CD4-positive, alpha-beta T cell (primary cell): ENCODE results near the gene MYO3B. TPM values are rescaled to one million over a fixed set of nuclear protein-coding genes. Genes with fewer than 3 reads are reported as not detected.

Experiments used
- ATAC-seq: fragments of 200-7000 bp; cut with Tn5 transposase; one replicate; pipeline ENCODE4 v1.10.0; 2022; ENCODE audit warnings: mild to moderate bottlenecking; ENCODE audit not compliant: poor library complexity
- CTCF ChIA-PET: fragments of 350-600 bp; sonication (Branson Sonifier 250); formaldehyde crosslinking; loops from one replicate; lab custom pipeline; 2021; ENCODE audit warnings: antibody characterized with exemption, inconsistent platforms; lab: Charles Lee
- POLR2A ChIA-PET: fragments of 350-600 bp; sonication (Branson Sonifier 250); formaldehyde crosslinking; loops from one replicate; lab custom pipeline; 2021; ENCODE audit warnings: antibody characterized with exemption, inconsistent platforms; lab: Charles Lee
- DNase-seq, 14 experiments: peaks; one replicate each; pipeline ENCODE4 v3.0.0-alpha.2; 2013 to 2020; ENCODE audit warnings: mixed read lengths in 2 of 14
- H3K27ac ChIP-seq, 2 donors: one replicate each; pipeline versions ENCODE4 v1.5.1 to v1.7.0; 2013; ENCODE audit warnings: low read length in 2 of 2, low read depth in 1 of 2, mild to moderate bottlenecking in 1 of 2
- H3K27me3 ChIP-seq, 2 experiments: 1 replicate in 1 of 2; 2 replicates in 1 of 2; pipeline versions ENCODE4 v1.6.1 to v1.7.0; 2013; ENCODE audit warnings: low read length in 2 of 2, control low read depth in 1 of 2, mild to moderate bottlenecking in 1 of 2, moderate library complexity in 1 of 2; ENCODE audit not compliant: insufficient read depth in 2 of 2, control insufficient read depth in 1 of 2
- H3K36me3 ChIP-seq: one replicate; pipeline ENCODE4 v1.6.1; 2013; ENCODE audit warnings: low read length, control low read depth; ENCODE audit not compliant: insufficient read depth
- H3K4me1 ChIP-seq: one replicate; pipeline ENCODE4 v1.6.1; 2013; ENCODE audit warnings: low read length, control low read depth; ENCODE audit not compliant: insufficient read depth
- H3K4me3 ChIP-seq: one replicate; pipeline ENCODE4 v1.5.1; 2013; ENCODE audit warnings: mild to moderate bottlenecking, low read length, moderate library complexity
- H3K9me3 ChIP-seq, 2 experiments: 1 replicate in 1 of 2; 2 replicates in 1 of 2; pipeline versions ENCODE4 v1.6.1 to v1.7.0; 2013; ENCODE audit warnings: low read length in 2 of 2, mild to moderate bottlenecking in 2 of 2, control low read depth in 1 of 2, moderate library complexity in 1 of 2; ENCODE audit not compliant: control insufficient read depth in 1 of 2, insufficient read depth in 1 of 2
- H3K27ac Mint-ChIP-seq: one replicate; pipeline ENCODE4 v1.8.0; 2020; ENCODE audit warnings: mixed read lengths
- H3K27me3 Mint-ChIP-seq: one replicate; pipeline ENCODE4 v1.8.0; 2021; ENCODE audit warnings: mixed read lengths
- H3K36me3 Mint-ChIP-seq: one replicate; pipeline ENCODE4 v1.8.0; 2021; ENCODE audit warnings: low read depth, mixed read lengths
- H3K4me1 Mint-ChIP-seq: one replicate; pipeline ENCODE4 v1.8.0; 2021; ENCODE audit warnings: low read depth, mixed read lengths
- H3K4me3 Mint-ChIP-seq: one replicate; pipeline ENCODE4 v1.8.0; 2020; ENCODE audit warnings: mild to moderate bottlenecking, mixed read lengths
- H3K9me3 Mint-ChIP-seq: one replicate; pipeline ENCODE4 v1.8.0; 2020; ENCODE audit warnings: mixed read lengths
- intact Hi-C, 2 experiments: fragments of 100-400 bp; cut with DNase I in 1 of 2; cut with micrococcal nuclease in 1 of 2; formaldehyde crosslinking; loops; one replicate each; pipeline versions ENCODE4 v1.15.1 to v1.9.0; 2023 to 2025; cut with DNase I, micrococcal nuclease
- total RNA-seq, 174 experiments: library from RNA in 2 of 174; stranded (reverse) in 2 of 174; gene quantifications; one replicate each; pipeline ENCODE4 v1.2.3 and lab custom pipeline; 2021 to 2026
- TF ChIP-seq, protein P1 (sequence below): fragments of 200-600 bp; IDR thresholded peaks from one replicate; pipeline ENCODE4 v1.8.0; 2022; ENCODE audit warnings: antibody characterized with exemption, mild to moderate bottlenecking

MYO3B gene
- total RNA-seq, 2 experiments from 2014 or later = not detected

DNA sequence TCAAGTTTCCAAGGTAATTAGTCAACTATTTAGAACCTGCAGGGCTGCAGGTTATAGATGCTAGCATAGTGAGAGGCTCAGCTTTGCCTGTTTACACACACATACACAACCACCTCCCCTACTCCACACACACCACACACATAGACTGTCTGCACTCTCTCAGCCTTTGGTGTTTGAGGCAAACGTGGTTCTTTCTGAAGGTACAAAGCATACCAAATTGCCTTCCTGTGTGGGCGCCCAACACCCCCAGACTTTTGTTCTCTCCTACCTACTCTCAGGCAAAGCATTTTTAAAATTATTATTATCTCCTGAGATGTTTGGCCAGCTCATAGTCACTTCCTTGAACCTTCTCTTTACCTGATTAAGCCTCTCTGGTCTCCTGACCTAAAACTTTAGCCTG, 44.9 kb downstream of the MYO3B start:
- DNase-seq (no peak), ATAC-seq (no peak)
- H3K27ac ChIP-seq = no peak overlapping the region
- intact Hi-C loops = no loop called here
- no peaks in the 10 kb centered on the region for H3K4me1 ChIP-seq
- no peak overlapping the region for H3K4me3 ChIP-seq
- ChIA-PET POLR2A (no interaction called here), CTCF (no interaction called here)
- TF ChIP-seq, protein P1, sequence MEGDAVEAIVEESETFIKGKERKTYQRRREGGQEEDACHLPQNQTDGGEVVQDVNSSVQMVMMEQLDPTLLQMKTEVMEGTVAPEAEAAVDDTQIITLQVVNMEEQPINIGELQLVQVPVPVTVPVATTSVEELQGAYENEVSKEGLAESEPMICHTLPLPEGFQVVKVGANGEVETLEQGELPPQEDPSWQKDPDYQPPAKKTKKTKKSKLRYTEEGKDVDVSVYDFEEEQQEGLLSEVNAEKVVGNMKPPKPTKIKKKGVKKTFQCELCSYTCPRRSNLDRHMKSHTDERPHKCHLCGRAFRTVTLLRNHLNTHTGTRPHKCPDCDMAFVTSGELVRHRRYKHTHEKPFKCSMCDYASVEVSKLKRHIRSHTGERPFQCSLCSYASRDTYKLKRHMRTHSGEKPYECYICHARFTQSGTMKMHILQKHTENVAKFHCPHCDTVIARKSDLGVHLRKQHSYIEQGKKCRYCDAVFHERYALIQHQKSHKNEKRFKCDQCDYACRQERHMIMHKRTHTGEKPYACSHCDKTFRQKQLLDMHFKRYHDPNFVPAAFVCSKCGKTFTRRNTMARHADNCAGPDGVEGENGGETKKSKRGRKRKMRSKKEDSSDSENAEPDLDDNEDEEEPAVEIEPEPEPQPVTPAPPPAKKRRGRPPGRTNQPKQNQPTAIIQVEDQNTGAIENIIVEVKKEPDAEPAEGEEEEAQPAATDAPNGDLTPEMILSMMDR = no peak
- Mint-ChIP-seq H3K4me1 (no peaks in the 10 kb centered on the region), H3K27ac (no peak overlapping the region), H3K36me3 (no peaks in the 10 kb centered on the region), H3K9me3 (no peaks in the 10 kb centered on the region), H3K4me3 (no peak overlapping the region), H3K27me3 (no peaks in the 10 kb centered on the region)
- no peaks in the 10 kb centered on the region for H3K27me3 ChIP-seq
- H3K9me3 ChIP-seq = no peaks in the 10 kb centered on the region
- no peaks in the 10 kb centered on the region for H3K36me3 ChIP-seq

- intact Hi-C loops = no loop called here
- H3K4me3 ChIP-seq = no peak overlapping the region
- H3K36me3 Mint-ChIP-seq = no peaks in the 10 kb centered on the region
- DNase-seq = no peak
- ChIA-PET POLR2A (no interaction called here), CTCF (no interaction called here)
- H3K4me1 ChIP-seq = no peaks in the 10 kb centered on the region
- peaks cover 3% of the 10 kb centered on the region for H3K27me3 Mint-ChIP-seq
- no peak overlapping the region for H3K4me3 Mint-ChIP-seq
- H3K9me3 ChIP-seq = no peaks in the 10 kb centered on the region
- H3K9me3 Mint-ChIP-seq = no peaks in the 10 kb centered on the region
- no peaks in the 10 kb centered on the region for H3K4me1 Mint-ChIP-seq
- no peak overlapping the region for H3K27ac ChIP-seq
- no peak overlapping the region for H3K27ac Mint-ChIP-seq
- TF ChIP-seq, protein P1 = no peak
- H3K36me3 ChIP-seq = no peaks in the 10 kb centered on the region
- no peak for ATAC-seq
- H3K27me3 ChIP-seq = no peaks in the 10 kb centered on the region
These were observed 46.8 kb downstream of the MYO3B start for GRCh38 chr2:170224692-170225294.

- DNase-seq (no peak), ATAC-seq (no peak)
- H3K4me3 ChIP-seq = no peak overlapping the region
- no peaks in the 10 kb centered on the region for H3K27me3 ChIP-seq
- intact Hi-C loops = no loop called here
- no peaks in the 10 kb centered on the region for H3K4me1 ChIP-seq
- no peaks in the 10 kb centered on the region for H3K36me3 ChIP-seq
- ChIA-PET CTCF (no interaction called here), POLR2A (no interaction called here)
- TF ChIP-seq, protein P1 = no peak
- Mint-ChIP-seq H3K36me3 (no peaks in the 10 kb centered on the region), H3K27me3 (peaks cover 4% of the 10 kb centered on the region), H3K4me3 (no peak overlapping the region), H3K4me1 (no peaks in the 10 kb centered on the region), H3K27ac (no peak overlapping the region), H3K9me3 (no peaks in the 10 kb centered on the region)
- no peaks in the 10 kb centered on the region for H3K9me3 ChIP-seq
- H3K27ac ChIP-seq = no peak overlapping the region
These were observed 48.3 kb downstream of the MYO3B start for GRCh38 chr2:170226216-170226615.
